Mesenteric fat pad (tissue), 1 donor: ENCODE measurements around the gene TMC2. TPM values are rescaled to one million over a fixed set of nuclear protein-coding genes. Genes with fewer than 3 reads are reported as not detected.

Source experiments
- DNase-seq: peaks from one replicate; pipeline ENCODE4 v3.0.0-alpha.2; 2020; ENCODE audit warnings: low spot score
- total RNA-seq: library from RNA; stranded (reverse); fragmentation: NEBNext Ultra II Directional; extraction: Animal tissue kit (Norgen Biotek cat#: 25700); gene quantifications from one replicate; pipeline ENCODE4 v1.2.1, GENCODE V29; 2021
- donor health status: DM: yes; HTN: yes; CAD: no.

Gene TMC2
- total RNA-seq, 1 donor from 2014 or later, result 0.22 TPM

GRCh38 chr20:2576317-2576727, 39.9 kb downstream of the TMC2 start:
- DNase-seq, result no peak

GRCh38 chr20:2578475-2579192, 42.3 kb downstream of the TMC2 start:
- DNase-seq, result no peak

- no peak for DNase-seq
Measured at GRCh38 chr20:2585811-2586210, 49.4 kb downstream of the TMC2 start.

DNA sequence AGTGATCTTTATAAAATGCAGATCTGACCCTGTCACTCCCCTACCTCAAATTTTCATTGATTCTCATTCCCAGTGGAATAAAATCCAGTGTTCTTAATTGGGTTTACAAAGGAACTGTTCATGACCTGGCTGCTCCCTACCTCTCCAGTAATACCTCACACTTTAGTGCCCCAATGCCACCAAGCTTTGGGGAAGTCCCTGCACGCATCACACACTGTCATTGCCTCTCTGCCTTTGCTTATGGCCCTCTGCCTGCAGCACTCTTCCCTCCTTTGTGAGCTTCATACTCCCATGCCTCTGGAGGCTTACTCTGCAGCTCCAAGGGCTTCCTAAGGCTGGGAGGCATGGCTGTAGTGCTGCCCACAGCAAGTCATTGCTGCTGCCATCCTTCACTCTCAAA, 57.4 kb downstream of the TMC2 start:
- DNase-seq, result no peak

GRCh38 chr20:2595076-2595475, 58.7 kb downstream of the TMC2 start:
- DNase-seq, result no peak

GRCh38 chr20:2596673-2597279, 60.4 kb downstream of the TMC2 start:
- no peak for DNase-seq

DNA sequence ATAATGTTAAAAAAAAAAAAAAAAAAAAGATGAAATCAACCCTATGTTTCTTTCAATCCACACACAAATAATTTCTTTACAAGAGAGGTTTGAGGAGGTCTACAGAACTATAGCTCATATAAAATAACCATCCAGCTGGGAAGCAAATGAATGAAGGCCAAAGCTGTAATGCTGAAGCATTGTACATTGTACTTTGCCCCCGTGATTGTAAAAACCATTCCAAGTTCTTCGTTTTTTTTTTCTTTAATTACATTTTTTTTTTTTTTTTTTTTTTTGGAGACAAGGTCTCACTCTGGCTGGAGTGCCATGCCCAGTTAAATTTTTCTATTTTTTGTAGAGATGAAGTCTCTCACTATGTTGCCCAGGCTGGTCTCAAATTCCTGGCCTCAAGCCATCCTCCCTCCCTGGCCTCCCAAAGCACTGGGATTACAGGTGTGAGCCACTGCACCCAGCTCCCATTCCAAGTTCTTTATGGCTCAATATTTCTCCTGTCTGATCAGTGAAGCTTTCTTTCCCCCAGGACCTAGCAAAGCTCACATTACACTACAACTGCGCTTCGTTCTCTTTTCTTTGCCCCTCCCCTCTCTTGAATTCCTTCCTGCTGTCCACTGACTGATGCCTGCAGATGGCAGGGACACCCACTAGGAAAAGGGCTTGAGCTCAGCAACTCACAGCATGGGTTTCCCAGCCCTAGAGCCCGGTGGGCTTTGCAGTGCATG, 63.1 kb downstream of the TMC2 start:
- no peak for DNase-seq

DNA sequence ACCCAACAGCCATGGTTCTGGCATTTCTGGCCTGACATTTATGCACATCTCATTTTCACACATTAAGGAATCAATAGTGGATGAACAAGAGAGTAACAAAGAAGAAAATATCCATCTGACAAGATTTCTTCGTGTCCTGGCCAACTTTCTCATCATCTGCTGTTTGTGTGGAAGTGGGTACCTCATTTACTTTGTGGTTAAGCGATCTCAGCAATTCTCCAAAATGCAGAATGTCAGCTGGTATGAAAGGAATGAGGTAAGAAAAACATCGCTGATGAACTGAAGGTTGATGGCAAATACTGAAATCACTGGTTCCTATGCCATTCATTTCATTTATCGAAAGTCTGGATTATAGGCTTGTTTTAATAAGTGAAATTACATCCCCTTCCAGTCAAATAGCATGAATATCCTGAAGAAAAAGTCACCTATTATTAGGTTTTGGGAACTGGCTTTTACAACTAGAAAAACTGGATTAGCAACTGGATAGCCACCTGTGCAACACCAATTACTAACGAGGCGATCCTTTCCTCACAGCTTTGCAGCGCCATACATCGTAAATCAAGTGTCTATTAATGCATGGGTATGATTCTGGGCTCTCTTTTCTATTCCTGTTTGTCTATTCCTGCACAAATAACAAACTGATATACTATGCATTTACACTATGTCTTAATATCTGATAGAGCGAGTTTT, 65.8 kb downstream of the TMC2 start:
- no peak for DNase-seq

DNA sequence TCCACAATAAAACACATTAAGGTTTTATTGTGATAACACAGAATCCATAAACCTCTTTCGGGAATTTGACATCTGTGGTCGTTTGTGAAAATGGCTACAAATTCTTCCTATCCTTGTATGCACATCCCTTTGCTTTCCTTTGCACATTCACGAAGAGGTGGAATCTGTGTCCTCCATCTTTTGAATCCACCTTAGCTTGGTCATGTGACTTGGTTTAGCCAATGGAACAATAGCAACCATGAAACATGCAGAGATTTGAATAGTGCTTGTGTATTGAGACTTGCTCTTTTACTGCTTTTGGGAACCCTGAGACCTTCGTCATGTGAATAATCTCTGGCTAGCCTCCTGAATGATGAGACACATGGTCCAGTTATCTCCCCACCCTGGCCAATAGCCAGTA, 66.4 kb downstream of the TMC2 start:
- DNase-seq, result no peak

DNA sequence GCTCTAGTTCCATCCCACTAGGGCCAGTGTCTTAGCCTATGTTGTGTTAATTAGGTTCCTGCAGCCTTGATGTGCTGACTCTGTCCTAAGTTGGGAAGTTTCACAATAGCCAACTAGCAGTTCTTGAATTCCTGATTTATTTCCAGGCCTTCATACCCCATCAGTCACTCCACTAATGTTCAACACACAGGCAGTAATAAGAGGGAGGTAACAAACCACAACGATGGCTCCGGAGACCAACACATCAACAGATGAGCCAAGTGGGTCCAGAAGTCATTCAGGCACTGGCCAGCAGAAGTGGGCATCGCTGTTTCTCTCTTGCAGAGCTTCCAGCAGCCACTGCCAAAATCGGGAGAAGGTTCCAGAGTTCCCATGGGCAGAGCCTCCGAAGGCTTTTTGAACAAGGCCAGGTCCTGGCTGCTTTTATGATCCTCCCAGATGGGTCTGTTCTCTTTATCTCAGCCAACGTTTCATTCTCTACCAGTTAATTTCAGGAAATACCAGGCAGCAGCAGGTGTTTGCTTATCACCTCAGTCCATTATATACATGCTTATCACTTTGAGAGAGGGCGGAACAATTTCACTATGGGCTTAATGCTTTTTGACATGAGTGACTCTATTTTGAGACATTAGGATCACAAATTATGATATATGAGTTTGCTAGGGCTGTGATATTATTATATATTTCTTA, 67.6 kb downstream of the TMC2 start:
- no peak for DNase-seq

DNA sequence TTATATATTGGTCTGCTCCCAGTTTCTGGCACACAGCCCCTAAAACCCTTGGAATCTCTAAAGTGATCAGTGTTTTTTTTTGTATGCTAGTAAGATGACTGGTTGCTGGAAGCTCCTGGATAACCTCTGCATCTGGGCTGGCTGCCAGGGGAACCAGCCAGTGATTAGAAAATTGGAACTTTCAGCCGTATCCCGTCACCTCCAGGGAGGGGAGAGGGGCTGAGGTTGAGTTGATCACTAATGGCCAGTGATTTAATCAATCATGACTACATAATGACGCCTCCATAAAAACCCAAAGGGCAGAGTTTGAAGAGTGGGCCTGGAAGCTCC, 68.1 kb downstream of the TMC2 start:
- no peak for DNase-seq

DNA sequence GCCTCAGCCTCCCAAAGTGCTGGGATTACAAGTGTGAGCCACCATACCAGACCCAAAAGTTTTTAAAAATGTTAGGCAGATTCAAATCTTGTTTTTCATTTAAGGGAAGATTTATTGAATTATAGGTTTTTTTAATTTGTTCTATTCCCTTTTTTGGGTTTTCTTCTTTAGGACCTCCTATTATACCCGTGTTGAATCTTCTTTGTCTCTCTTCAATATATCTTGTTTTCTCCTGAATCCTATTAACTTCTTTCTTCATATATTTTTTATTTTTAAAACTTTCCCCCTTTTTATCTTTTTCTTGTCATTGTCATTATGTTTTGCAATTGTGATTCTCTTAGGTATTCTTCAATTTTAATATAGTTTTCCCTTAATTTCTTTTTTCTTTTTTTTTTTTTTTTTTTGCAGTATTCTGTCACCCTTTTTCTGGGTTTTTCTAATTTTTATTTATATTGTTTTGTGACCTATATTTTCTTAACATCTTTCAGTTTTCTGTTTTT, 70.2 kb downstream of the TMC2 start:
- no peak for DNase-seq

GRCh38 chr20:2610326-2610725, 74.0 kb downstream of the TMC2 start:
- DNase-seq, result no peak

- no peak for DNase-seq
Measured at GRCh38 chr20:2610941-2611720, 74.8 kb downstream of the TMC2 start.

GRCh38 chr20:2612073-2612472, 75.7 kb downstream of the TMC2 start:
- no peak for DNase-seq

DNA sequence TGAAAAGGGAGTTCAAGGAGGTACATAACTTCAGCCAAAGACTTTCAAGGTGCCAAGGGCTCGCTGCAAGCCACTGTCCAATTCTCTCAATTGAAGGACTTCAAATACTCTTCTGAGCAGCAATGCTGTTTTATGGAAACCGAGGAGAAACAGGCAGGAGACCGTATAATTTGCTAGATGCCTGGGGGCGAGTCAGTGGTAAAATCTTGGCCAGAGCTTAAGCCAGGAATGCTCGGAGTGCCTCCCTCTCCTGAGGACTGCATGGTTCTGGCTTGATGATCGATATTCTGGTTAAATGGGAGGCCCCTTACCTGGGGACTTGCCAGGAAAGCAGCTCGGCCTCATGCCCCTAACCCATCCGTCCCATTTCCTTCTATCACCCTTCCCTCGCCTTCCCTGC, 80.3 kb downstream of the TMC2 start:
- DNase-seq, result no peak

DNA sequence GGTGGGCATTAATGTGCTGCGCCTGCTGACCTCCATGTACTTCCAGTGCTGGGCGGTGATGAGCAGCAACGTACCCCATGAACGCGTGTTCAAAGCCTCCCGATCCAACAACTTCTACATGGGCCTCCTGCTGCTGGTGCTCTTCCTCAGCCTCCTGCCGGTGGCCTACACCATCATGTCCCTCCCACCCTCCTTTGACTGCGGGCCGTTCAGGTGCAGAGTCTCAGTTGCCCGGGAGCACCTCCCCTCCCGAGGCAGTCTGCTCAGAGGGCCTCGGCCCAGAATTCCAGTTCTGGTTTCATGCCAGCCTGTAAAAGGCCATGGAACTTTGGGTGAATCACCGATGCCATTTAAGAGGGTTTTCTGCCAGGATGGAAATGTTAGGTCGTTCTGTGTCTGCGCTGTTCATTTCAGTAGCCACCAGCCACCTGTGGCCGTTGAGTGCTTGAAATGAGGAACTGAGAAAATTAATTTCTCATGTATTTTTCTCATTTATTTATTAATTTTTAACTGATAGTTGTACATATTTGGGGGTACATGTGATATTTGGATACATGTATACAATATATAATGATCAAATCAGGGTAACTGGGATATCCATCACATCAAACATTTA, 80.8 kb downstream of the TMC2 start:
- DNase-seq, result no peak

DNA sequence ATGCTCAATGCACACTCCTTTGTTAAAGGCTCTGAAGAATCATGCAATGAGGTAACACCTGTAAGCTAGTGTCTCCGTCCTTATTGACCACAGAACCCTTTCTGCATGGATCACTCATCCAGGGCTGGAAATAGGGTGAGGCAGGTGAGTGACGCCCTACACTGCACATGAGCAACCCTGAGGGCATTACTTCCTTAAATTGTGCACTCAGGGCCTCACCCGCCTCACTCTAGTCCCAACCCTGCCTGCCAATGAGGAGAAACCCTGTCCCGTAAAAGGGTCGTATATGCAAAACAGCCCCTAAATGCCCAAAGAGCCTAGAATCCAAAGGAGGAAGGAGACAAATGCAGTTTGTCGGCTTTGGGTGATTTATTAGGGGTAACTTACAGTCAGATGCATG, 82.4 kb downstream of the TMC2 start:
- no peak for DNase-seq

GRCh38 chr20:2619337-2619736, 83.0 kb downstream of the TMC2 start:
- DNase-seq, result no peak

GRCh38 chr20:2619961-2620595, 83.7 kb downstream of the TMC2 start:
- DNase-seq, result no peak
